GM19467 (cell line): Measurements from ENCODE around the gene CELF5.

Experiments
- ATAC-seq: cut with Tn5 transposase; IDR thresholded peaks from one replicate; pipeline ENCODE4 v1.9.1; 2021; ENCODE audit warnings: mild to moderate bottlenecking, moderate library complexity; ENCODE audit not compliant: unreplicated experiment

Gene CELF5

DNA sequence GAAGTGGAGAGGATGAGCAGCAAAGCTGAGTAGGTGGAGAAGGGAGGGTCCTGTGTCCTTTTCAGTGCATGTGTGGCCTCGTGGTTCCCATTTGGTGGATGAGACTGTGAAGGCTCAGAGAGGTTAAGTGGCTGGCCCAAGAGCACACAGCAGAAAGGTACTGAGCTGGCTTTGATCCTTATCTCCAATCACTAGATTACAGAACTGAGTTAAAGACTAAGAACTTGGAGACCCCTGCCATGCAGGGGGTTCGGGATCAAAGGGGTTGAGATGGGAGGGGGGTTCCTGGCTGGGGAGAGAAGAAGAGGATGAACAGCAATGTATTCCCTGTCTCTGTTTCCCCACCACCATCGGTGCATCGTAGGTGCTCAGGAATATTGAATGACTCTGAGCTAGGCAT, 11.8 kb downstream of the CELF5 start:
- no peak for ATAC-seq

DNA sequence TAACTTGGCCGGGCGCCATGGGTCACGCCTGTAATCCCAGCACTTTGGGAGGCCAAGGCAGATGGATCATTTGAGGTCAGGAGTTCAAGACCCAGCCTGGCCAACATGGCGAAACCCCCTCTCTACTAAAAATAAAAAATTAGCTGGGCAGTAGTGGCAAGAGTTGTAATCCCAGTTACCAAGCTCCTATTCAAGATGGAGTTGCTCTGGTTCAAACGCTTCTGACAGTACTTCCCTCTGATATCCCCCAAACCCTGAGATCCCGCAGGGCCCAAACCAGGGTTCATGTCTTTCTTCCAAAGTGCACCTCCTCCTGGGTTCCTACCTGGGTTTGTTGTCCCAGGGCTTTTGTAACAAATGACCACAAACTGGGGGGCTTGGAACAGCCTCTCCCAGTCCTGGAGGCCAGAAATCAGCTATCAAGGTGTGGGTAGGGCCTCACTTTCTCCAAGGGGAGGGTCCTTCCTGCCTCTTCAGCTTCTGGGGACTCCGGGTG, 13.7 kb downstream of the CELF5 start:
- no peak for ATAC-seq

DNA sequence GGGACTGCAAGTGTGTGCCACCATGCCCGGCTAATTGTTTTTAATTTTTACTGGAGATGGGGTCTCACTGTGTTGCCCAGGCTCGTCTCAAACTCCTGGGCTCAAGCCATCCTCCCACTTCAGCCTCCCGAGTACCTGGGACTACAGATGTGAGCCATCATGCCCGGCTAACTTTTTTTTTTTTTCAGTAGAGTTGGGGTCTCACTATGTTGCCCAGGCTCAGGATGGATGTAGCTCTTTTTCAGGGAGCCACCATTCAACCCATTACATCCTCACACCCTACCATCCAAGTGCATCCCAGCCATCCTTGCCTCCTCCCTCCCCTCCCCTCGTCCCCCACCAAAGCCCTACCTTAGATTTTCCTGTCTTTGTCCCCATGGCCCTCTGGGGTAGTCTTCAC, 14.9 kb downstream of the CELF5 start:
- ATAC-seq: no peak

DNA sequence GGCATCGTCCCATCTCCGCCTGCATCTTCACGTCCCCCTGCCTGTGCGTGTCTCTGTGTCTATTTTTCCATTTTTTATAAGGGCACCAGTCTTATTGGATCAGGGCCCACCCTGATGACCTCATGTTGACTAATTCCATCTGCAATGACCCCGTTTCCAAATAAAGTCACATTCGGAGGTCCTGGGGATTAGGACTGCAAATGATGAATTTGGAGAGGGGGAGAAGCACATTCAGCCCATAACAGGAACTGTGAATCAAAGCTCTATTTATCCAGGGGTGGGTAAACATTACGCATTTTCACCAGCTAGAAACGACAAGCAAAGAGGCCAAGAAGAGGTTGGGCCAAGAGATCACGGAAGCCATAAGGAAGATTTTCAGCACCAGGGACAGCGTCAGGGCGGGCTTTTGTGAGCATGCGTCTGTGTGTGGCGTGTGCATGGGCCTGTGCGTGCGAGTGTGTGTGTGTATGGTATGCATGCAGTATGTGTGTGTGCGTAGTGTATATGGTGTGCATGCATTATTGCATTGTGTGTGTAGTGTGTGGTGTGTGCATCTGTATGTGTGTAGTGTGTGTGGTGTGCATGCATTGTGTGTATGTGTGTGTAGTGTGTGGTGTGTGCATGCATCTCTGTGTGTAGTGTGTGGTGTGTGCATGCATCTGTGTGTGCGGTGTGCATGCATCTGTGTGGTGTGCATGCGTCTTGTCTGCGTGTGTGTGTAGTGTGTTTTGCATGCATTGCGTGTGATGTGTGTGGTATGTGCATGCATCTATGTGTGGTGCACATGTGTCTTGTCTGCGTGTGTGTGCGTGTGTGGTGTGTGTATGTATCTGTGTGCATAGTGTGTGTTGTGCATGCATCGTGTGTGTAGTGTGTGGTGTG, 19.6 kb downstream of the CELF5 start:
- ATAC-seq: no peak

DNA sequence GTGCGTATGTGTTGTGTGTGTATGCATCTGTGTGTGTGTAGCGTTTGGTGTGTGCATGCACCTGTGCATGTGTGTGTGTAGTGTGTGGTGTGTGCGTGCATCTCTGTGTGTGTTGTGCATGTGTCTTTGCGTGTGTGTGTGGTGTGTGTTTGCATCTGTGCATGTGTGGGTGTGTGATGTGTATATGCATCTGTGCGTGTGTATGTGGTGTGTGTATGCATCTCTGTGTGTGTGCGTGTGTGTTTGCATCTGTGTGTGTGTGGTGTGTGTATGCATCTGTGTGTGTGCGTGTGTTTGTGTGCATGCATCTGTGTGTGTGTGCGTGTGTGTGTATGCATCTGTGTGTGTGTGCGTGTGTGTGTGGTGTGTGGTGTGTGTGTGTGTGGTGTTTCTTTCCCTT, 20.6 kb downstream of the CELF5 start:
- ATAC-seq: no peak

DNA sequence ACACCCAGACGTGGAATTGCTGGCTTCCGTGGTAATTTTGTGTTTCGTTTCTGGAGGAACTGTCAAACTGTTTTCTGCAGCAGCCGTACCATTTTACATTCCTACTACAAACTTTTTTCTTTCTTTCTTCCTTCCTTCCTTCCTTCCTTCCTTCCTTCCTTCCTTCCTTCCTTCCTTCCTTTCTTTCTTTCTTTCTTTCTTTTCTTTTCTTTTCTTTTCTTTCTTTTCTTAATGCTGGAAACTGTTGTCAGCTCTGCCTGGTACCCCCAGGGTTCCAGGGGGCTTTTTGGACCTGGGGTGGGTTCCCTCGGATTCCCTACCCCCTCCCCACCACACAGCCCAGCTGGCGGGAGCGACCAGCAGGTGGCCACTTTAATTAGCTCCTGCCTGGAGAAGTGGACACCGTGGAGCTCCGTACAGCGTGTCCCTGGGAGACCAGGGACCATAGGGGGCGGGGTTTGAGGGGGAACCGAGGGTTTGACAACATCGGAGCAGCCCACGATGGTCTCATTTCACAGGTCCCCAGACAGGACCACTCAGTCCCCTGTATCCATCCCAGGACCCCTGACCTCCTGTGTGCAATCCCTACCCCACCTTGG, 24.4 kb downstream of the CELF5 start:
- ATAC-seq: no peak

DNA sequence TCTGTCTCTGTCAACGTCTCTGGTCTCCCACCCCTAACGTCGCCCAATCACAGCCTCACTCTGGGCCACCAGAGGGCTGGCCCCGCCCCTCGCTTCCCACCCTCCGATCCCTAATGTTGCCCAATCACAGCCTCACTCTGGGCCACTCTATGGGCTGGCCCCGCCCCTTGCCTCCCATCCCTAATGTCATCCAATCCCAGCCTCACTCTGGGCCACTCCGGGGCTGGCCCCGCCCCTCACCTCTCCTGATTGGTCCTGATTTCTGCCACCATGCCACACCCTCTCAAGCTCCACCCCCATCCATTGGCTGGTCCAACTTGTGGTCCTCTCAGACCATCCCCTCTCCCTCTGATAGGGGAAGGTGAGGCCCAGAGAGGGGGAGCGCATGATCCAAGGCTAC, 24.9 kb downstream of the CELF5 start:
- no peak for ATAC-seq

DNA sequence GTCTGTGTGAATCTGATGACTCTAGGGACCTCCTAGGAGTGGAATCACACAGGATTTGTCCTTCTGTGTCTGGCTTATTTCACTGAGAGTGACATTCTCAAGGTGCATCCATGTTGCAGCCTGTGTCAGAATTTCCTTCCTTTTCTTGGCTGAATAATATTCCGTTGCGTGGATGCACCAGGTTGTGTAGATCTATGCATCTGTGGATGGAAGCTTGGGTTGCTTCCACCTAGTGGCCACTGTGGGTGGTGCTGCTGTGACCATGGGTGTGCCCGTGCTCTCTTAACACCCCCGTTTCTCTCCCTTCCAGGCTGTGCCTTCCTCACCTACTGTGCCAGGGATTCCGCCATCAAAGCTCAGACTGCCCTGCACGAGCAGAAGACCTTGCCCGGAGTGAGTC, 26.2 kb downstream of the CELF5 start:
- no peak for ATAC-seq

DNA sequence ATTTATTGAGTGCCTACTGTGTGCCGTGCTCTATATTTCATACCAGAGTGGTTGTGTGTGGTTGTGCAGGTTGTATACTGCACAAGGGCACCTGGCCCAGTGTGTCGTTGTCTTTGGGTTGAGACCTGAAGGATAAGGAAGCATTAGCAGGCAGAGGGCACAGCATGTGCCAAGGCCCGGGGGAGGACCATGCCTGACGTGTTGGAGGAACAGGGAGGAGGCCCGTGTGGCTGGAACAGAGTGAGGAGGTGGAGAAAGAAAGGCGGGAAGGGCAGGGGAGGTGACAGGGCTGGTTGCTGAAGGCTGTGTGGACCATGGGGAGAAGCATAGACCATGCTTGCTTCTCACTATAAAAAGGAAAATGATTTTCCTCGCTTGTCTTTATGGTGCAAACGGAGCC, 26.8 kb downstream of the CELF5 start:
- no peak for ATAC-seq

DNA sequence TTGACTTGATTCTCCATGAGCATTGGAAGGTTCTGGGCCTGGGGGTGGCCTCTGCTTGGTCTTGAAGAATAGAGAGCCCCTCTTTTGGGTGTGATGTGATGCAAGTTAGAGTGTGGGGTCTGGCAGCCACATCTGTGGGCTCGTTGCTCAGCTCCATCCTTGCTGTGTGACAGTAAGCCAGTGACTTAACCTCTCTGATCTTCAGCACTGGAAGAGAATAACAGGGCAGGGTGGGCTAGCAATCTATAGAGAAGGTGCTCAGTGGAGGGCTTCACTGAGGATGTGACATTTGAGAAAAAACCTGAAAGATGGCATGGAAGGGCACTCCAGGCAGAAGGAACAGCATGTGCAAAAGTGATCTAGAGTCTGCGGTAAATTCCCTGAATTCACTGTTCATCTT, 28.2 kb downstream of the CELF5 start:
- no peak for ATAC-seq

DNA sequence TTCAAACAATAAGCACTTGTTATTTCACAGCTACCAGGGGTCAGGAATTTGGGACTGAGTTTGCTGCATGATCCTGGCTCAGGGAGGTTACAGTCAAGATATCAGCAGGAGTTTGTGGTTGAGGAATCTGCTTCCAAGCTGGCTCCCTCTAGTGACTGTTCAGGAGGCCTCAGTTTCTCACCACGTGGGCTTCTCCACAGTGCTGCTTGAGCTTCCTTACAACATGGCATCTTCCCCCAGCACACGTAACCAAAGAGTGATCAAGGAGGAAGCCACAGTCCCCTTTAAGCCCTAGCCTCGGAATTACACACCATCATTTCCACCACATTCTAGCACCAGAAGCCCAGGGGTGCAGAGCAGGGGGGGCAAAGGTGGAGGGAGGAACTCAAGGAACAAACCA, 28.8 kb downstream of the CELF5 start:
- no peak for ATAC-seq

DNA sequence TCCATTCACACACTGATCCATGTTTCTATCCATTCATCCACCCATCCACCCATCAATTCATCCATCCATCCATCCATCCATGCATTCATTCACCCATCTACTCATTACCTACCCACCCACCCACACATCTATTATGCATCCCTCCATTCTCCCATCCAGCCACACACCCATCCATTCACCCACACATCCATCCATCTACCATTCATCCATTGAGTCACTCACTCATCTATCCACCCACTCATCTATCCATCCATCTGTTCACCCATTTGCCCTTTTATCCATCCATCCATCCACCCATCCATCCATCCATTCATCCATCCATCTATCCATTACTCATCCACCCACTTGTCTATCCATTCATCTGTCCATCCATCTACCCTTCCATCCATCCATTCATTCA, 30.1 kb downstream of the CELF5 start:
- no peak for ATAC-seq

DNA sequence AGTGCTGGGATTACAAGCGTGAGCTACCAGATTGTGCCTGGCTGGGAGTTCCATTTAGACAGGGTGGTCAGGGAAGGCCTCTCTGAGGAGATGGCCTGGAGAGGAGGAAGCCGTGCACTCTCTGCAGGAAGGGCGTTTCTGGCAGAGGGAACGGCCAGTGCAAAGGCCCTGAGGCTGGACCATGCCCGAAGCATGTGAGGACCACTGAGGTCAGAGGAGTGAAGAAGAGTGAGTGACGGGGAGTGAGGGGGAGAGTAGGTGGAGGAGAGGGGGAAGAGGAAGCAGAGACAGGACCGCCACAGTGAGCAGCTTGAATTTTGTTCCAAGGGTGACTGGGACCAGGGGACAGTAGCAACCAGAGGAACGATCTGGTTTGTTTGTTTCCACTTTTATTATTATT, 32.6 kb downstream of the CELF5 start:
- no peak for ATAC-seq

DNA sequence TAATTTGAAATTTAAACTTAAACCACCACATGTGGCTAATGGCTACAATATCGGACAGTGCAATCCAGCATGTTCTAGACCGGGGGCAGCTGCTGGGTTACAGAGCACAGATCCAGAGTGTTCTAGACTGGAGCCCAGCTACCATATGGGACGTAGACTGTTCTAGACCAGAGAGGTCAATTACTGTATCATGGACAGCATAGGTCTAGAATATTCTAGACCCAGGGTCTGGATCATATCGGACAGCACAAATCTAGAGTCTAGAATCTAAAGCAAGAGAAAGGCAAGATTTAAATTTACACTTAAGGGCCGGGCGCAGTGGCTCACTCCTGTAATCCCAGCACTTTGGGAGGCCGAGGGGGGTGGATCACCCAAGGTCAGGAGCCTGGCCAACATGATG, 37.9 kb downstream of the CELF5 start:
- ATAC-seq: no peak

DNA sequence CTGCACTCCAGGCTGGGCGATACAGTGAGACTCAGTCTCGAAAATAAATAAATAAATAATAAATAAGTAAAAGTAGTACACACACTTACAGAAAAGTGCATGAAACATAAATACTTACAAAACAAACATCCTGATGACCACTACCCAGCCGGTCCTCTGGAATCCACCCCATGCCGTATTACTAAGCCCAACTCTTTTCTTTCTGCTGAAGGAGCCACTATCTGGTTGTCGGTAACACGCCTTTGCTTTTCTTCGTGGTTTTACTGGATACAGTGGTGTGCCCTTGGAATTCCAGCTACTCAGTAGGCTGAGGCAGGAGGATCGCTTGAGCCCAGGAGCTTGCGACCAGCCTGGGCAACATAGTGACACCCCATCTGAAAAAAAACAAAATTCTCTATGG, 39.4 kb downstream of the CELF5 start:
- ATAC-seq: no peak

DNA sequence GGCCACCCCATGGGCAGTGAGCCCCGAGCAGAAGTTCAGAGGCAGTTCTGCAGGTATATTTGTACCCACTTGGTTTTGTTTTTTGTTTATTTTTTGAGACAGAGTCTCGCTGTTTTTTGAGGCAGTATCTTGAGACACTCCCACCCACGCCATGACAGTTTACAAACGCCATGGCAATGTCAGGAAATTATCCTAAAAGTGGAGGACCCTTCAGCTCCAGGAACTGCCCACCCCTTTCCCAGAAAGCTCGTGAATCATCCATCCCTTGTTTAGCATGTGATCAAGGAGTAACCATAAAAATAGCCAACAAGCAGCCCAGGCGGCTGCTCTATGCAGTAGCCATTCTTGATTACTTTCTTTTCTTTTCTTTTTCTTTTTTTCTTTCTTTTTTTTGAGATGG, 41.0 kb downstream of the CELF5 start:
- ATAC-seq: no peak

DNA sequence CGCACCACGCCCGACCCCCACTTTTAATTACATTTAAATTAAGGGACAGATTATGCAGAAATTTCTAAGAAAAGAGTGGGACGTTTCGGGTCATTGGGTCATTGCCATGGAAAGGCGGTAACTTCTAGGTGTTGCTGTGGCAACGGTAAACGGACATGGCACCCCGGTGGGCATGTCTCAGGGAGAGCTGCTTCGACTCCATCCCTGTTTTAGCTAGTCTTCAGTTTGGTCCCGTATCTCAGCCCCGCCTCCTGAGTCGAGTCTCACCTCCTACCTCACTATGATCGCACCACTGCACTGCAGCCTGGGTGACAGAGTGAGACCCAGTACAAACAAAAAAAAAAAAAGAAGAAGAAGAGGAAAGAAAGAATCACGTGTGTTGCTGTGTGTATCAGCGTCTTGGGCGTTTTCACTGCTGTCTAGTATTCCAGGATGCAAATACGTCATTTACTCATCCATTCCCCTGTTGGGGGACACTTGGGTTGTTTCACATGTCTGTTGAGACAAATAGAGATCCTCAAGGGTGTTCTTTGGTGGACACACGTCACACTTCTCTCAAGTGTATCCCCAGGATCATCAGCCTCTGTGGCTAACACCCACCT, 41.7 kb downstream of the CELF5 start:
- ATAC-seq: no peak

DNA sequence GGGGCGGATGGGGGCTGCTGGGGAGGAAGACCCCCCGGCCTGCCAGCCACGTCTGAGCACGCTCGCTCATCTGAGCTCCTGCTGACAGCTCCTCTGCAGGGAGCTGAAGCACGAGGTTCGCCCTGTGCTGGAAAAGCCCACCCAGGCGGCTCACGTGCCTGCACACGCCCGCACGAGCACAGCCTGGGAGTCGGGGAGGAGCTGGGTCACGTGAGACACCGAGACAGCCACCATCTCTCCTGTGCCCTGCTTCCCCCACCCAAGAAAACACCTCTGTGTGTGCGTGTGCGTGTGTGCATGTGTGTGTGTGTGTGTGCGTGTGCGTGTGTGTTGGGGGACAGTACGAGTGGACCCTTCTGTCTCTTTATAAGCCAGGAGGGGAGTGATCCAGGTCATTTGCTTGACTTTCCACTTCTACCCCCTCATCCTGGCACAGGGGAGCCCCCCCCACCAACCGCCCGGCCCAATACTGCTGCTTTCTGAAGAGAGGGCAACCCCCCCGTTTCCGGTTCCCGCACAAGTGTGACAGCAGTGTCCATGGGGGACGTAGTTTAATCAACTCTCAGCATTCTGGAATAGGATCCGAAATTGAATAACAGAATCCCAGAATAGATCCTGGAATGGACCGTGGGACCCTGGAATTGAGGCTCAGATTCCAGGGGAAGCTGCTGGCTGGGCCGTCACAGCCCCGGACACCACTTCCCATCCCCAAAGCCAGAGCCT, 42.5 kb downstream of the CELF5 start:
- ATAC-seq: no peak

DNA sequence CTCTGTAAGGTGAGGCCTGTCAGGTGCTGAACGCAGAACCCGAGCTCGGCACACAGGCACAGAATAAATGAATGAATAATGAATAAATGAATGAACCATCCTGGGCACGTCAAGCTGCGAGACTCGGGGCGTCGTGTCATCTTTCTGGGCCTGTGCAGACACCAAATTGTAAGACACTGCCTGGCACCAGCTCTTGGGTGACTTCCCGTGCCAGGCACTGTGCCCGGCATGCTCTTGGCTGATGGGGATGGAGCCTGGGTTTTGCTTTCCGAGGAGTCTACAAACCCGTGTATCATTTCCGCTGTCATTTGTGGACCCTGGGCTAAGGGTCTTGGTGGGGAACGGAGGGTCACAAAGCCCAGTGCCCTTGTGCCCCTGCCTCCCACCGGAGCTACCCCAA, 43.9 kb downstream of the CELF5 start:
- no peak for ATAC-seq

DNA sequence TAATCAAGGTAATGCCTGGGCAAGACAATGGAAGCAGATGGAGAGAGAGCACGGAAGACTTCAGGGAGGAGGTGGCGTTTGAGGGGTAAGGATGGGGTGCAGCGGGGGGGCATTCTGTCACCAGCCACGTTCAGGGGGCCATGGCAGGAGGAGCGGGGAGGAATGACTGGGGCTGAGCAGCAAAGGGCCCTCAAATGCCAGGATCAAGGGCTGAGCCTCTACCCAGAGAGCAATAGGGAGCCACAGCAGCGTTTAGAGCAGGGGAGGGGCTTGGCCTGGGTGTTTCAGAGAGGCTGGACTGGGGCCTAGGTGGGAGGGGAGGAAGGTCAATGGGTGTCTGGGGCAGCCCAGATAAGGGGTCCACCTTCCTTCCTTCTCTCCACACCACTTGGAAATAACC, 44.3 kb downstream of the CELF5 start:
- ATAC-seq: no peak

DNA sequence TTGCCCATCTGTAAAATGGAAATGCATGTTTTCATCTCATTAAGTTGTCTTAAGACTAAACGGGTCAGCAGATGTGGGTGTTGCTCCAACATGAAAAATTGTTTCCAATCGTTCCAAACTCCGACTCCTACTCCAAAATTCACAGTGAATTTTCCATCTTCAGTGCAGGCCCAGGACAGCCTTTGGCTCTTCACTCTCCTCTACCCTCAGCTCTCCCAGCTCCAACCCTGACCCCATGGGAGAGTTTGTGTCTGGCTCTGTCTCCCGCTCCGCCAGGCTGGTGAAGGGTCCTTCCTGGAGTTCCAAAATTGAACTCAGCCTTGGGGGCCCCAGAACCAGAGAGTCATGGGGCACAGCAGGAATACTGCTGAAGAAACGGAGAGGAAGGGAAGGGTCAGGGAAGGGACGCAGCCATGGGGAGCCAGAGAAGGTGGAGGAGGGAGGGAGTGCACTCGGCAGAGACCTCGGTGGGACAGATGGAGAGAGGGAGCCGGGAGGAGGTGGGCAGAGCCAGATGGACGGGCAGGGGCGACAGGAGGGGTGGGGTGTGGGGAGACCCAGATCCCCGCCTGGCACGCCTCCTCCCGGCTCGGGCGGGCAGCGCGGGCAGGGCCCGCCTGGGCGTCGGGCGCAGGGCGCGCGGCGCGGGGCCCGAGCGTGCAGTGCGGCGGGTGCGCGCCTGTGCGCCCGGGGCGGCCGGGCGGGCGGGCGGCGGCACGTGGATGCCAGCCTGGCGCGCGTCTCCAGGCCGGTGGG, 45.6 kb downstream of the CELF5 start:
- no peak for ATAC-seq
